22Rv1 (cell line): Measurements from ENCODE around the gene SCO2.

Experiments
- CTCF ChIP-seq: fragments of 450-650 bp; IDR thresholded peaks from 2 replicates; pipeline ENCODE4 v1.5.1; 2017; ENCODE audit warnings: mild to moderate bottlenecking
- ZFX ChIP-seq: fragments of 450-650 bp; IDR thresholded peaks from 2 replicates; pipeline ENCODE4 v1.6.1; 2017; ENCODE audit warnings: antibody characterized with exemption, borderline replicate concordance

GRCh38 chr22:50531546-50531961, 6.2 kb upstream of the SCO2 start:
- no peak for TF ChIP-seq CTCF
- no peak for TF ChIP-seq ZFX
